Smooth muscle cell of the brain vasculature (primary cell): Measurements from ENCODE around the gene EHMT1.
"Not testable (repeated sequence)": the region's sequence is repeated elsewhere in the genome, so short reads cannot be mapped to it uniquely, and the experiment has no call there.

ENCODE experiments used
- DNase-seq: peaks from one replicate; pipeline ENCODE4 v3.0.0-alpha.2; 2012; ENCODE audit warnings: low read depth, low spot score

The EHMT1 gene

DNA sequence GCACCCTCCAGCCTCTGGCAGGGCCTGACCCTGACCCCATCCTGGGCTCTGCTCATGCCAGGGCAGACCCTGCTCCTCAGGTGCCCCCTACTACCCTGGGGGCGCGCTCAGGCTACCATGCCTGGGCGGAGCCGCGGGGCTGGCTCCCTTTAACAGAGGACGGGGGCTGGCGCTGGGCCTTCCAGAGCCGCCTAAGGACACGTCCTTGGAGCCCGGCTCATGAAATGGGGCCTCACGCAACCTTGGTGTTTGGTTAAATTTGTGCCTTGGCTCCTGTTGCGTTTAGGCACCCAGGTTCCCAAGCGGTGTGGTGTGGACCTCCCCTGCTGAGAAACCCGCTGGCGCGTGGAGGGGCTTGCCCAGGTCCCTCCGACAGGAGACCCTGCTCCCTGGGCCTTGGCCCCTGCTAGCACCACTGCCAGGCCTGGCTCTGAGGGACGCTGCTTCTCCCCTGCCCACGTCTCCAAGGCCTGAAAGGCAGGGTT, 3.4 kb upstream of the EHMT1 start:
- DNase-seq = no peak

DNA sequence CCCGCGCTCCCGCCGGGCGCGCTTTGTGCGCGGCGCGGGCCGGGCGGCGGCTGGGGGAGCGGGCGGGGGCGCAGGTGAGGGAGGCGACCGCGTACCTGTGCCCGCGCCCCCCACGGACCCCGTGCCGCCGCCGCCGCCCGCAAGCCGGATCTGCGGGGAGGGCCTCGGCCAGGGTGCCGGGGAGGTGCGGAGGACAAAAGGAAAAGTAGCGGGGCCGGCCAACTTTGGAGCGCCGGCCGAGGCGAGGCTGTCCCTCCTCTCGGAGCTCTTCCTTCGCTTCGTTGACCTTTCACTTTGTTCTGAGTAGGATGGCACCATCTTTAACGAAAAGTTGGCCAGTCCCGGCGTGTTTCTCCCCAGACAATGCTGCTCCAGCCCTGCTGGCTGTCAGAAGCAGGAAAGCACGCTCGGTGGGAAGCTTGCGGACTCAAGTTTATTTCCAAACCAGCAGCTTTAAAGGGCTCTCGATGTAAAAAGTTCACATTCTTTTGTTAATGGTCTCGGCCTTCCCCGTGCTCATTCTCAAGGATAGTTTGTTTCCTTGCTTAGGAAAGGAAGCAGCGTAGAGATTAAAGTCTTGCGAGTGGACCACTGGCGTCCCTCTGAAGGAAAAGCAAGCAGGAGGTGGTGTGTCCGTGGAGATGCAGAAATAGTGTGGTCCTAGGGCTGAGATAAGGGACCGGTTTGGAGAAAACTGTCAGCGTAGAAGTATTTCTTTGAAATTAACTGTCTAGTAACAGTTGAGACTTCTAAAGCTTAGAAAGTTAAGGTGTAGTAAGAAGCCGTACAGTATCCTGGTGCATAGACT, 639 bp downstream of the EHMT1 start:
- no peak for DNase-seq

DNA sequence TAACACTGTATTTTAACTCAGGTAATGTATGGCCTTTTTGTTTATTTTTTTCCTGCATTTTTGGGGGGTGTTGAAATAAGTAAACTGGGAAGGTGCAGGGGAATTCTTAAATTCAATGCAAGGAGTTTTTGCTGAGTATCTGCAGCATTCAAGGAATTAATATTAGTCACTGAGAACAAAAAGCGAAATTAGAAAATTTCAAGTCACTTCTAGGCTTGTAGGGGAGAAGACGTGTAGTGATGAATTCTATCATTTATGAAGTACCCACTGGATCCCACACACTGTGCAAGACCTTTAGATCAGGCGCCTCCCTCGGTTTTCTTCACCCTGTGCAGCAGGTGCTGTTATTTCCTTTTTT, 1.2 kb downstream of the EHMT1 start:
- DNase-seq = no peak

DNA sequence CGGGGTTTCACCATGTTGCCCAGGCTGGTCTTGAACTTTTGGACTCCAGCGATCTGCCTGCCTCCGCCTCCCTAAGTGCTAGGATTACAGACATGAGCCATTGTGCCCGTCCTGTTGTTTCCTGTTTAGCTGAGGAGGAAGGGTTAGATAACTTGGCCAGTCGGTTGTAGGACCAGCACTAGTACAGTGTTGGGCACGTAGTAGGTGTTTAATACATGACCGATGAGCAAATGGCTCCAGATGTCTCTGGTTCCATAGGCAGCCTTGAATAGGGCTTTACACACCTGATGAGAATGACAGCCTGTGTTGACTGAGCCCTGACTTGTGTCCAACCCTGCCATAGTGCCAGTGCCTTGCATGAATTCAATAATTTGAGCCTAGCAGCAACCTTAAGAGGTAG, 1.8 kb downstream of the EHMT1 start:
- DNase-seq = no peak

DNA sequence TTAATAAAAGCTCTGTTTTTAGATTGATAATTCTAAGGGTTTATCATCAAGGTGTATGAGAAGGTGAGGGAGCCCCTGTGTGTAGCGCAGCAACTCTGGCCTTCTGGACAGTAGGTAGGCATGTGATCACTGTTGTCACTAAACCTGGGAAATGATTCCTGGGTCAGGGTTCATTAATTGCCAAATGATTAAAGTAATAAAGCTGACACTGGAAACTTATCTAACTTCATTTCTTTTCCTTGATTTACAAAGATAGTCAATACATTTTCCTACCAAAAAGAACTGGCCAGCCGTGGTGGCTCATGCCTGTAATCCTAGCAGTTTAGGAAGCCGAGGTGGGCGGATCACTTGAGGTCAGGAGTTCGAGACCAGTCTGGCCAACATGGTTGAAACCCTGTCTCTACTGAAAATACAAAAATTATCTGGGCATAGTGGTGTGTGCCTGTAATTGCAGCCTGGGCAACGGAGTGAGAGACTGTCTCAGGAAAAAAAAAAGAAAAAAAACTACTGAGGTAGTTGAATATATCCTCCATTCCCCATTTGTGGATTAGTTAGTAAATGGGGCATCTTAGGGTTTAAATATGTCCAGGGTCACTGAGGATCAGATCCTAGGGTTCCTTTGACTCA, 2.4 kb downstream of the EHMT1 start:
- DNase-seq = no peak

DNA sequence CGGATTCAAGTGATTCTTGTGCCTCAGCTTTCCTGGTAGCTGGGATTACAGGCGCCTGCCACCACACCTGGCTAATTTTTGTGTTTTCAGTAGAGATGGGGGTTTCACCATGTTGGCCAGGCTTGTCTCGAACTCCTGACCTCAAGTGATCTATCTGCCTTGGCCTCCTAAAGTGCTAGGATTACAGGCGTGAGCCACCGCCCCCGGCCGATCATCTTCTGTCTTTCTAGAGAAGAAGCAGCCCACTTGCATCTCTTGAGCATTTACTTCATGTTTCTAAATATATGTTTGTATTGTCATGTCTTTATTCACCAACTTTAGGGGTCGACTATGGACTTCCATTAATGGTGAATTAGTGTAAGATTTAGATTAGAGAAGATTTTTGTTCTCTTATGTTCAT, 3.4 kb downstream of the EHMT1 start:
- not testable (repeated sequence) for DNase-seq

DNA sequence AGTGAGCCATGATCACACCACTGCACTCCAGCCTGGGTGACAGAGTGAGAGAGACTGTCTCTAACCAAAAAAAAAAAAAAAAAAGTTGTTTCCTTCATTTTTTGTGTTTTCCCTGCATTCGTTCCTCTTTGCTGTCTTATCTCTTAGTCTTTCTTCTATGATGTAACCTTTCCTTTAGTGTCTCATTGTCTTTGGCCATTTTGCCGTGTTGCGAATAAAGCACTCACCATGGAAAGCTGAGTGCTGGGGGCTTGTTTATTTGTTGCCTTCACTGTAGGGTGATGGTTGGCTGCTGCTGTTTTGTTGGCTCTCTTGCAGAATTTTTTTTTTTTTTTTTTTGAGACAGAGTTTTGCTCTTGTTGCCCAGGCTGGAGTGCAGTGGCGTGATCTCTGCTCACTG, 7.7 kb downstream of the EHMT1 start:
- DNase-seq = no peak

DNA sequence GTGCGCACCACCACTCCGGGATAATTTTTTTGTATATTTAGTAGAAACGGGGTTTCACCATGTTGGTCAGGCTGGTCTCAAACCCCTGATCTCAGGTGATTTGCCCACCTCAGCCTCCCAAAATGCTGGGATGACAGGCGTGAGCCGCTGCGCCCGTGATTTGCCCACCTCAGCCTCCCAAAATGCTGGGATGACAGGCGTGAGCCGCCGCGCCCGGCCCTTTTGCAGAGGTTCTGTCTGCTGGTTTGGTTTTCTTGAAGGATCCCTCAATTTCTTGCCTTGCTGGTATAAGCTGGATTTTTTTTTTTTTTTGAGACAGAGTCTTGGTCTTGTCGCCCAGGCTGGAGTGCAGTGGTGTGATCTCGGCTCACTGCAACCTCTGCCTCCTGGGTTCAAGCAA, 8.6 kb downstream of the EHMT1 start:
- not testable (repeated sequence) for DNase-seq

DNA sequence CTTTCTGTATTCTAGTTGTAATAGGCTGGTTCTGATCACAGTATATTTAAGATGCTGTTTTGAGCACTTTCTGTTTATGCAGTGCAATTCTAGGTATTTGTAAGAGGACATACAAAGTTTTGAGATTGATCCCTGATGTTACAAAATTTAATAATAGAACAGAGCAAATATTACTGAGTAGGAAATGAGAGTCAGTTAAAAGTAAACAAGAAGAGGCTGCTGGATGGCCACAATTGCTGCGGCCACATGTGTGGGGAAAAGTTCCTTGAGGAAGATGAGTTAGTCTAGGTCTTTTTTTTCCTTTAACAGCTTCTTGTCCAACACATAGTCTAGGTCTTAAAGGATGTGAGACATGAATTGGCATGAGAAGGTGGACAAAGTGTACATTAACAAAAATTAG, 11.3 kb downstream of the EHMT1 start:
- DNase-seq = no peak

DNA sequence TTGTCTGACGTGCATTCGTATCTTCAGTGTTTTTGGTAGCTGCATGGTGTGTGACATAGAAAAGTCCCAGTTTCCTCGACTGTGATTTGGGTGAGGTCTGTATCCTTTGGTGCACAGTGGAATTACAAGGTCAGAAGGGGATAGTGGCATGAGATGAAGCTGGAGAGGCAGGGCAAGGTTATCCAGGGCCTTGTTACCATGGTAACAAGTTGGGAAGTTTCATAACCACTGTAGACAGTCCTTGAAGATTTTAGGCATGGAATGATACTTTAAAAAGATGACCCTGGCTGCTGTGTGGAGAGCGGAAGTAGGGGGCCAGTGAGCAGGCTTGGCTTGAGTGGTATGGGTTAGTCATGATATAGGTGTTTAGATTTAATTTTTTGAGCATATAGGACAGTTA, 11.9 kb downstream of the EHMT1 start:
- no peak for DNase-seq

DNA sequence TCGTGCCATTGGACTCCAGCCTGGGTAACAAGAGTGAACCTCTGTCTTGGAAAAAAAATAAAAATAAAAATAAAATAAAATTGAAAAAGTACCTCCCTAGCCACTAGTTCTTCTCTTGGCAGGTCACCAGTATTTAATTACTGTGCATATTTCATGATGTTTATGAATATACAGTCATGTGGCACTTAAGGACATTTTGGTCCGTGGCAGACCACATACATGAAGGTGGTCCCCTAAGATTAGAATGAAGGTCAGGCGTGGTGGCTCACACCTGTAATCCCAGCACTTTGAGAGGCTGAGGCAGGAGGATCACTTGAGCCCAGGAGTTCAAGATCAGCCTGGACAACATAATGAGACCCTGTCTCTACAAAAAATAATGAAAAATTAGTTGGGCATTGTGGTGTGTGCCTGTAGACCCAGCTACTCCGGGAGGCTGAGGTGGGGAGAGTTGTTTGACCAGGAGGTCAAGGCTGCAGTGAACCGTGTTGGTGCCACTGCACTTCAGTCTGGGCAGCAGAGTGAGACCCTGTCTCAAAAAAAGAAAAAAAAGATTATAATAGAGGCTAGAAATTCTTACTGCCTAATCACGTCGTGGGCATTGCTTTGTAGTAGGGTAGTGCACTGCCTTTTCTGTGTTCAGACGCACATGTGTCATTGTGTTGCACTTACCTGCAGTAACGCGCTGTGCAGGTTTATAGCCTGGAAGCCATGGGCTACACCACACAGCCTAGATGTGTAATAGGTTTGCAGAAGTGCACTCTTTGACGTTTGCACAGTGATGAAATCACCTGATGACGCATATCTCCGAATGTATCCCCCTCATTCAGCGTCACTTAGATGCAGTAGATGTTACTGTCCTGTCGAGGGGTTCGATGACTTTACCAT, 12.8 kb downstream of the EHMT1 start:
- no peak for DNase-seq

DNA sequence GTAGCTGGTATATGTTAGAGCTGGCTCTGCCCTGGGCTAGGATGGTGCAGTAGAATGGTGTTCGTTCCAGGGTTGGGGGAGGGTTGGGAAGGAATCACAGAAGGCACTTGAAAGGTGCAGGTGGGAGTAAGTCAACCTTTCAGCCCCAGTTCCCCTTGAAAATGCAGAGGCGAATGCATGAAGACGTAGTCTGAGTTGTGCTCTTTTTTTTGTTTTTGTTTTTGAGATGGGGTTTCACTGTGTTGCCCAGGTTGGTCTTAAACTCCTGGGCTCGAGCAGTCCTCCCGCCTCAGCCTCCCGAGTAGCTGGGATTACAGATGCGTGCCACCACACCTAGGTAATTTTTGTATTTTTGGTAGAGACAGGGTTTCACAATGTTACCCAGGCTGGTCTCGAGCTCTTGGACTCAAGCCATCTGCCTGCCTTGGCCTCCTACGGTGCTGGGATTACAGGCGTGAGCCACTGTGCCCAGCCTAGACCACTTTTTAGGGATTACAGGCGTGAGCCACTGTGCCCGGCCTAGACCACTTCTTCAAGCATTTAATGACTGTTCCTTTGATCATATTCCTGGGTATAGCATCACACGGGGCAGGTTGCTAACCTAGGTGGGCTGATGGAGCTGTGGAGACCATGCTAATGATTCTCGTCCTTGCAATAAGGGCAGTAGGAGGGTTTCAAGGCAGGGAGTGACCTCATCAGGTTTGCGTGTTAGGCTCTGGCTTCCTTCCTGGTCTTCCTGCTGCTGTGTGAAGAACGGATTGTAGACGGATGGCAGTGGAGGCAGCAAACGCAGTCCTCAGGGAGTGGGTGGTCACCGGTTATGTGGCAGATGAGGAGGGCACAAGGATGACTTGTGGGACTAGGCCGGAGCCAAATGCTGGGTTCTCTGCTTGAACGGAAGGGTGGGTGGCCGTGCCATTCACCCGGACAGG, 13.7 kb downstream of the EHMT1 start:
- no peak for DNase-seq

DNA sequence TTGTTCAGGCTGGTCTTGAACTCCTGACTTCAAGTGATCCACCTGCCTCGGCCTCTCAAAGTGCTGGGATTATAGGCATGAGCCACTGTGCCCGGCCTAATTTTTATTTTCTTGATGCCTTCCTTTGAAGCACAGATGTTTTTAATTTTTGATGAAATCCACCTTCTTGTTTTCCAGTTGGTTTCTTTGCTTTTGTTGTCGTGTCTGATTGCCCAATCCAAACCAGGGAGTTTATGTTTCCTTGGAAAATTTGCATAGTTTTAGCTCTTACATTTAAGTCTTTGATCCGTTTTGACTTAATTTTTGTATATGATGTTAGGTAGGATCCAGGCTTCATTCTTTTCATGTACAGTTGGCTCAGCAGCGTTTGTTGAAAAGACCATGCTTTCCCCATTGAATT, 15.2 kb downstream of the EHMT1 start:
- no peak for DNase-seq

DNA sequence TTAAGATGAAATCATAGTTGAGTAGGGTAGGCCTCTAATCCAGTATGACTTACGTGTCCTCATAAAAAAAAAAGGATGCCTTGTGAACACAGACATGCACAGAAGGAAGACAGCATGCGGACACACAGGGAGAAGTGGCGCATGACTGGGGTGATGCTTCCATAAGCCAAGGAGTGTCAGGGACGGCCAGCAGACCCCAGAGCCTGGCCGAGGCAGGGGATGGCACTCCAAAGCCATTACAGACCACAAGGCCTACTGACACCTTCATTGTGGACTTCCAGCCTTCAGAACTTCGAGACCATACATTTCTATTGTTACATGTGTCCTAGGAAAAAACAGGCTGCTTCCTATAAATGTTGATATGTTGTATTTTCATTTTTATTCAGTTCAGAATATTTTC, 19.9 kb downstream of the EHMT1 start:
- DNase-seq = no peak

DNA sequence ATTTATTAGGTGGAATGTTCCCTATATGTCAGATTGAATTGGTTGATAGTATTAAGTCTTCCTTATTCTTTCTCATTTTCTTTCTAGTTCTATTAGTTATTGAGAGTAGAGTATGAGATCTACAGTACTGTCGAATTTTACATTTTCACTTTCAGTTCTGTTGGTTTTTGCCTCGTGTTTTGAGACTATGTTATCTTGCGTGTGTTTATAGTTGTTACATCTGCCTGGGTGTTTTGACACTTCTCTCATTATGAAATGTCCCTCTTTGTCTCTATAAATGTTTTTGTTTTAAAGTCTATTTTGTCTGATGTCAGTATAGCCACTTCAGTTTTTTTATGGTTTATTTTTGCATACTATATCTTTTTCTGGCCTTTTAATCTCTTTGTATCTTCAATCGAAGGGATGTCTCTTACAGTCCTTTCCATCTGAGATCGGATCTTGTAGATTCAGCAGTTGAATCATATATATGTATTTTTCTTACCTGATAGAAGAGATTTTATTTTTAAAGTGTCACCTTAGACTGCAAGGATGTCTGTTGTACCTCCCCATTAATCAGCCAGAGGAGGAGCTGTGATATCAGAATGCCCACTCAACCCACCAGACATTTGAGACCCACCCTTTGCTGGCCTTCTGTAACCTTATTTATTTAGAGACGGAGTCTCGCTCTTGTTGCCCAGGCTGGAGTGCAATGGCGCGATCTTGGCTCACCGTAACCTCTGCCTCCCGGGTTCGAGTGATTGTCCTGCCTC, 20.7 kb downstream of the EHMT1 start:
- no peak for DNase-seq

DNA sequence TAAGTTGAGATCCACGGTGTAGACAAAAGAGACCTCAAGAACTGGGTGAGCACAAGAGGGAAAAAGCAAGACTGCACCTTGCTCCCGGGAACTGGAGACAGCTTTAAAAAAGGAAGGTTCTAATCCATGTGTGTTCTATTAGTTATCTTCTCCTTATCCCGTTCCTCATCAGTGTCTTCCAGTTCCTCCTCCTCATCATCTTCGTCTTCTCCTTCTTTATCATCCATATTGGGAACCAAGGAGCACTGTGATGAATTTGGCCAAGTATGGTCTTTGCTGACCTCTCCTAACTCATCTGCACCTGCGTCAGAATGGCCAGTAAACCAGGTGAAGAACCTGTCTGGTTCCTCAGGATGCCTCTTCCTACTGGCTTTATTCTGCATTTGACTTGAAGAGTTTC, 22.1 kb downstream of the EHMT1 start:
- DNase-seq = no peak

DNA sequence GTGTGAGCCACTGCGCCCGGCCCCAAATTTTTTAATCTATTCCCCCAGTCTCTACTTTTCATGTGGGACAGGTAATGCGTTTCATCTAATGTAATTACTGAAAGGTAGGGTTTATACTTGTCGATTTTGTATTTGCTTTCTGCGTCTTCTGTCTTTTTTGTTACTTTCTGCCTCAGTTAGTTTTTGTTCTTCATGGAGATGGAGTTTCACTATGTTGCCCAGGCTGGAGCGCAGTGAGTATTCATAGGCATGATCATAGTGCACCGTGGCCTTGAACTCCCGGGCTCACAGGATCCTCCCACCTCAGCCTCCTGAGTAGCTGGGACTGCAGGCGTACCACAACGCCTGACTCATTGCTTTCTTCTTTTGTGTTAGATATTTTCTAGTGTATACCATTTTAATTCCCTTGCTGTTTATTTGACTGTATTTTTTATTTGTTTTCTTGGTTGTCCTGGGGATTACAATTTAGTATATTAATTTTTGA, 23.4 kb downstream of the EHMT1 start:
- no peak for DNase-seq

DNA sequence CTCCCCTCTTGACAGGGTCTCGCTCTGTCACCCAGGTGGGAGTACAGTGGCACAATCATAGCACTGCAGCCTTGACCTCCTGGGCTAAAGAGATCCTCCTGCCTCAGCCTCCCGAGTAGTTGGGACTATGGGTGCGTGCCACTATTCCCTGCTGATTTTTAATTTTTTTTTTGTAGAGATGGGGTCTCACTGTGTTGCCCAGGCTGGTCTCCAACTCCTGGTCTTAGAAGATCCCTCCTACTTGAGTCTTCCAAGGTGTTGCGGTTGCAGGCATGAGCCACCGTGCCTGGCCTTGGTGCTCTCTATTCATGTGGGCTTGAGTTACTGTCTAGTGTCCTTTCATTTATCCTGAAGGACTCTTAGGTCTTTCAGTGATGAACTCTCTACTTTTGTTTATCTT, 24.1 kb downstream of the EHMT1 start:
- no peak for DNase-seq

DNA sequence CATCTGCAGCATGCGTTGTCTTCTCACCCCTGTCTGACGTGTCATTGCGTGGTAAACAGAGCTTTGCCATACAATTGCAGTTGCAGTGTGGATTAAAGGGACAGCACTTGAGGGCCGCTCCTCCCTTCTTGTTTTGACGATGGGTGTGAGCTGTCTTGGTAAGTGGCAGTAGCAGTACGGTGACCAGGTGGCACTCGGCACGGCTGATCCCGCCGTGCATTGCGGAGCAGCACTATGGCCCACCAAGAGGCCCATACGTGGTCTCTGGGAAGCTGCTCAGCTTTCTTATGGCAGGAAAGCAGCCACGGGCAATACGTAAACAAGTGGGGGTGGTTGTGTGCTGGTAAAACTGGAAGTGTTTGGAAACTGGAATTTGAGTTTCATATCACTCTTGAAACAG, 25.1 kb downstream of the EHMT1 start:
- no peak for DNase-seq

DNA sequence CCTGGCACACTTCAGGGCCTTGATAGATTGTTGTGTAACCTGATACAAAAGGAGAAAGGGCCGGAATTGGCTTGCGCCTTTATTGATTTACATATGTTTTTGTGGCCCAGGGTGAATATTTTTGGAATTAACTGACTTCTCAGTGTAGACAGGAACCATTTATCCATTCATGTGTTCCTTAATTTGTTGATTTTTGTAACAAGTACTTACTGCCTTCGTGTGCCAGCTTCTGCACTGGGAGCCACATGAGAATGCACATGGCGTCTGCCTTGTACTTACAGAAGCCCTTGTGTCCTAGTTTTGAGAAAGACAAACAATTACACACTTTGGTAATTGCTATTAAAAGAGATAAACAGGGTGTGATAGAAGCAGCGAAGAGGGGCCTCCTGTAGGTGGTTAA, 26.4 kb downstream of the EHMT1 start:
- DNase-seq = no peak
